Activated CD8-positive, alpha-beta T cell treated with anti-CD3 and anti-CD28 coated beads for 36 hours (primary cell): Measurements from ENCODE around the gene PEX16. TPM values are rescaled to one million over a fixed set of nuclear protein-coding genes. Genes with fewer than 3 reads are reported as not detected.
"Not testable (repeated sequence)": the region's sequence is repeated elsewhere in the genome, so short reads cannot be mapped to it uniquely, and the experiment has no call there.

Experiments used
- ATAC-seq: fragments of 200-7000 bp; cut with Tn5 transposase; one replicate; pipeline ENCODE4 v1.10.0; 2021; ENCODE audit warnings: mild to moderate bottlenecking, moderate library complexity
- CTCF ChIA-PET: fragments of 350-600 bp; sonication (Branson Sonifier 250); formaldehyde crosslinking; loops from one replicate; lab custom pipeline; 2021; ENCODE audit warnings: antibody characterized with exemption; lab: Charles Lee
- POLR2A ChIA-PET: fragments of 350-600 bp; sonication (Branson Sonifier 250); formaldehyde crosslinking; loops from one replicate; lab custom pipeline; 2021; ENCODE audit warnings: antibody characterized with exemption; lab: Charles Lee
- DNase-seq: peaks from one replicate; pipeline ENCODE4 v3.0.0-alpha.2; 2020
- H3K27ac Mint-ChIP-seq: one replicate; pipeline ENCODE4 v1.8.0; 2021; ENCODE audit warnings: mild to moderate bottlenecking, mixed read lengths
- H3K27me3 Mint-ChIP-seq: one replicate; pipeline ENCODE4 v1.8.0; 2021; ENCODE audit warnings: mixed read lengths
- H3K36me3 Mint-ChIP-seq: one replicate; pipeline ENCODE4 v1.8.0; 2021; ENCODE audit warnings: low read depth, mixed read lengths
- H3K4me1 Mint-ChIP-seq: one replicate; pipeline ENCODE4 v1.8.0; 2021; ENCODE audit warnings: low read depth, mixed read lengths
- H3K4me3 Mint-ChIP-seq: one replicate; pipeline ENCODE4 v1.8.0; 2021; ENCODE audit warnings: mild to moderate bottlenecking, moderate library complexity, mixed read lengths
- H3K9me3 Mint-ChIP-seq: one replicate; pipeline ENCODE4 v1.8.0; 2021; ENCODE audit warnings: mixed read lengths
- intact Hi-C: fragments of 100-400 bp; cut with micrococcal nuclease; formaldehyde crosslinking; loops from one replicate; pipeline ENCODE4 v1.10.0; 2022
- total RNA-seq, 2 experiments: library from RNA; stranded (reverse); gene quantifications; one replicate each; pipeline ENCODE4 v1.2.3, GENCODE V29; 2021
- TF ChIP-seq, protein P1 (sequence below): fragments of 200-600 bp; IDR thresholded peaks from one replicate; pipeline ENCODE4 v1.8.0; 2022; ENCODE audit warnings: antibody characterized with exemption, mild to moderate bottlenecking

The PEX16 gene
- total RNA-seq, 2 experiments from 2014 or later = 34.4 to 35.2 TPM

DNA sequence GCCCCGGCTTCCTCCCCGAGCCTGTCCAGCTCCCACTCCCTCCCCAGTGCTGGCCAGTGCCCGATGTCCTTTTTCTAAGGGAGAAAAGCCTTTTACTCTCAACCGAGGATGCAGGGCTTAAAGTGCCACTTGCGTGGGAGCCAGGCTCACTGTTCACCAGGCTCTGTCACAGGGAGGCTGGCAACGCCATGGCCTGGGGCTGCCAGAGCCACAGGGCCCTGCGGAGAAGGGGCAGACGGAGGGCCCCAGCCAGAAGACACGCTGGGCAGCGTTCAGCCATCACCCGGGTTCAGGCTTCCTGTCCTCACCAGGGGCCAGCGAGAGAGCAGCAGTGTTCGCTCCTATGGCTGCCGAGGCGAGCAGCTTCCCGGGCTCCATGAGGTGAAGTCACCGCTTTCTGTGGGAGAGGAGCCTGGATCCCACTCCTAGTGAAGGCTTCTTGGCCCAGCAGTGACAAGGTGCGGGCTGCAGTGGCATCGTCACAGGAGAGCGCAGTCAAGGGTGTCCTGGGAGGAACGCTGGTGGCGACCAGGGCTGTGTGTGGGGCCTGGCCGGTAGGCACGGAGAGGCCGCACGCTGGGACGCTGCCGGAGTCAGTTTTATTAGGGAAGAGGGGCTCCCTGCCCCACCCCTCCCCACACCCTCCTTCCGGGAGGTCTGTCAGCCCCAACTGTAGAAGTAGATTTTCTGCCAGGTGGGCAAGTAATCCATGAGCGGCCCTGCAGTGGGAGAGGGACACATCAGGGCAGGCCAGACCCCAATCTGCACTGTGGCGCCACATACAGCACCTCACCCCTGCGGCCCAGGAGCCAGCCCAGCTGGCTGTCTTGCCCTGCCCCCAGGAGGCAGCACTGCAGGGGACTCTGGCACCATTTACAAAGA lies 7.8 kb downstream of the PEX16 start:
- ChIA-PET POLR2A (no interaction called here), CTCF (no interaction called here)
- no peak overlapping the region for H3K4me3 Mint-ChIP-seq
- H3K27me3 Mint-ChIP-seq = no peaks in the 10 kb centered on the region
- H3K9me3 Mint-ChIP-seq = no peaks in the 10 kb centered on the region
- ATAC-seq = no peak
- TF ChIP-seq, protein P1, sequence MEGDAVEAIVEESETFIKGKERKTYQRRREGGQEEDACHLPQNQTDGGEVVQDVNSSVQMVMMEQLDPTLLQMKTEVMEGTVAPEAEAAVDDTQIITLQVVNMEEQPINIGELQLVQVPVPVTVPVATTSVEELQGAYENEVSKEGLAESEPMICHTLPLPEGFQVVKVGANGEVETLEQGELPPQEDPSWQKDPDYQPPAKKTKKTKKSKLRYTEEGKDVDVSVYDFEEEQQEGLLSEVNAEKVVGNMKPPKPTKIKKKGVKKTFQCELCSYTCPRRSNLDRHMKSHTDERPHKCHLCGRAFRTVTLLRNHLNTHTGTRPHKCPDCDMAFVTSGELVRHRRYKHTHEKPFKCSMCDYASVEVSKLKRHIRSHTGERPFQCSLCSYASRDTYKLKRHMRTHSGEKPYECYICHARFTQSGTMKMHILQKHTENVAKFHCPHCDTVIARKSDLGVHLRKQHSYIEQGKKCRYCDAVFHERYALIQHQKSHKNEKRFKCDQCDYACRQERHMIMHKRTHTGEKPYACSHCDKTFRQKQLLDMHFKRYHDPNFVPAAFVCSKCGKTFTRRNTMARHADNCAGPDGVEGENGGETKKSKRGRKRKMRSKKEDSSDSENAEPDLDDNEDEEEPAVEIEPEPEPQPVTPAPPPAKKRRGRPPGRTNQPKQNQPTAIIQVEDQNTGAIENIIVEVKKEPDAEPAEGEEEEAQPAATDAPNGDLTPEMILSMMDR = no peak
- no peak for DNase-seq
- peaks cover 6% of the 10 kb centered on the region for H3K4me1 Mint-ChIP-seq
- H3K36me3 Mint-ChIP-seq = peaks cover 4% of the 10 kb centered on the region
- no peak overlapping the region for H3K27ac Mint-ChIP-seq
- intact Hi-C loops = no loop called here

DNA sequence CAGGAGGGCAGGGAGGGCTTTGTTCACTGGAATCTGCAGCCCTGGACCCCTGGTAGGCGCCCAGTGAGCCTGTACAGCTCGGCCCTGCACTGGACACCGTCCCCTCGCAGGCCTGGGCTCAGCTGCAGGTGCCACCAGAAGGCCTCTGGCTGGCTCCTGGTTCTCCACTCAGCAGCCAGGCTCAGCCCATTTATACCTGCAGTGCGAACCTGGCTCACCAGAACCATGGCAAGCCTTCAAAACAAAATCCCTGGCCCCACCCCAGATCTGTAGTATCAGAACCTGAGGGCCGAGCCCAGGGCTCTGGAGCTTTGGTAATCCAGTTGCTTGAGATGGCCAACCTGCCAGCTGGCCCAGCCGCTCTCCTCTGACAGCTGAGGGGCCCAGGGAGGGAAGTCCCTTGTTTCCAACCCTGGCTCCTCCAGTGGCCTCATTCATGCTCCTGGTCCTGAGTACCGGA lies 9.7 kb downstream of the PEX16 start:
- ChIA-PET POLR2A (interaction anchor here (1.3 kb wide), 1 partner anchor 10 kb away, joined by 3 read pairs; the partner anchor contains the start of gene PEX16), CTCF (no interaction called here)
- DNase-seq (no peak), ATAC-seq (no peak)
- TF ChIP-seq, protein P1 = no peak
- H3K27me3 Mint-ChIP-seq = no peaks in the 10 kb centered on the region
- no peaks in the 10 kb centered on the region for H3K9me3 Mint-ChIP-seq
- H3K4me1 Mint-ChIP-seq = peaks cover 6% of the 10 kb centered on the region
- H3K36me3 Mint-ChIP-seq = peaks cover 4% of the 10 kb centered on the region
- H3K27ac Mint-ChIP-seq = no peak overlapping the region
- intact Hi-C loops = no loop called here
- H3K4me3 Mint-ChIP-seq = no peak overlapping the region

DNA sequence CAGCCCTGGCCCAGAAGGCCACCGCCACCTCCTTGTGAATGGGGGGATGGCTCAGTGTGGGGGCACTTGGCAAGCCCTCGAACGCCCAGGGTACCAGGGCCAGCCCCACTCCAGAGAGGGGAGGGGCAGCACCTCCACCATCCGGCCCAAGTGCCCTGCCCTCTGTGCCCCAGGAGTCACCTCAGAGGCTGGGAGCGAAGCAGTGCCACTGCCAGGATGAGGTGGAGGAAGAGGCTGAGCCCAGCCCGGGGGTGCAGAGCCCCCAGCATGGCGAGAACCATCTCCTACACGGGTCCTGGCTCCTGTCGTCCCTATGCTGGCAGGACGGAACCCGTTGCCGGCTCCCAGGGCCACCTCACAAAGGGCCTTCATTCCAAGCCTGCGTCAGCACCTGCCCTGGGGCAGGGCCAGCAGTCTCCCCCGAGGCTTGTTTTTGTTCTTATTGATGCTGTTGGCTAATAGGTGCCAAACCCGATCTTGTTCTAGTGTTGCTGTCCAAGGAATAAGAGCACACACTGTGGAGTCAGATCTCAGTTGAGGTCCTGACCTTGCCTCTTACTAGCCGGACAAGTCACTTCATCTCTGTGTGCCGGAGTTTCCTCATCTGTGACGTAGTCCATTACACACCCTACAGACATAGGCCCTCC lies 10.6 kb downstream of the PEX16 start, which contains the start of gene FREY1:
Gene FREY1, minus strand, starts transcription at position 307 of the 647 bp plus-strand sequence. Its CDS starts 26 bp downstream, at position 281.
- intact Hi-C loops = no loop called here
- Mint-ChIP-seq H3K36me3 (peaks cover 4% of the 10 kb centered on the region), H3K4me1 (peaks cover 6% of the 10 kb centered on the region), H3K4me3 (no peak within 1 kb of the TSS), H3K9me3 (no peaks in the 10 kb centered on the region), H3K27ac (no peak within 1 kb of the TSS), H3K27me3 (no peaks in the 10 kb centered on the region)
- DNase-seq (no peak), ATAC-seq (no peak)
- POLR2A ChIA-PET = no interaction called here
- CTCF ChIA-PET = no interaction called here
- TF ChIP-seq, protein P1 = no peak

DNA sequence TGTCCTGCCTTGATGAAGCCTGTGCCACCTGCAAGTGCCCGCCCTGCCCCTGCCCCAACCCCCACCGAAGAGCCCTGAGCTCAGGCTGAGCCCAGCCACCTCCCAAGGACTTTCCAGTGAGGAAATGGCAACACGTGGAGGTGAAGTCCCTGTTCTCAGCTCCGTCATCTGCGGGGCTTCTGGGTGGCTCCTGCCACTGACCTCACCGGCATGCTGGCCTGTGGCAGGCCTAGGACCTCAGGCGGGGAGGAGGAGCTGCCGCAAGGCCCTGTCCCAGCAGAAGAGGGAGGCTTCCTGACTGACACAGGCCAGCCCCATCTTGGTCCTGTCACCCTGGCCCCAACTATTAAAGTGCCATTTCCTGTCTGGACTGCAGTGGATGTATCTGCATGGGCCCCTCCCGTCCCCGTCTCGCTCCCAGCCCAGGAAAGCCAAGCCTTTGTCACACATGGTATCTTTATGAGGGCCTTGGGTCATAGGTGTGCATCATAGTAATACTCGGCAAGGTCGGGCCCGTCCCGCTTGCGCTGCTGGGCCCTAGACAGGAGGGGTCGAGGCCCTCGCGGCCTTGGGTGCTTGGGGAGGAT lies 11.5 kb downstream of the PEX16 start:
- Mint-ChIP-seq H3K27me3 (no peaks in the 10 kb centered on the region), H3K27ac (no peak overlapping the region), H3K4me1 (peaks cover 6% of the 10 kb centered on the region), H3K4me3 (no peak overlapping the region), H3K9me3 (no peaks in the 10 kb centered on the region), H3K36me3 (peaks cover 3% of the 10 kb centered on the region)
- ChIA-PET CTCF (no interaction called here), POLR2A (no interaction called here)
- ATAC-seq (peak; percentile 43), DNase-seq (no peak)
- intact Hi-C loops = no loop called here
- TF ChIP-seq, protein P1 = no peak

DNA sequence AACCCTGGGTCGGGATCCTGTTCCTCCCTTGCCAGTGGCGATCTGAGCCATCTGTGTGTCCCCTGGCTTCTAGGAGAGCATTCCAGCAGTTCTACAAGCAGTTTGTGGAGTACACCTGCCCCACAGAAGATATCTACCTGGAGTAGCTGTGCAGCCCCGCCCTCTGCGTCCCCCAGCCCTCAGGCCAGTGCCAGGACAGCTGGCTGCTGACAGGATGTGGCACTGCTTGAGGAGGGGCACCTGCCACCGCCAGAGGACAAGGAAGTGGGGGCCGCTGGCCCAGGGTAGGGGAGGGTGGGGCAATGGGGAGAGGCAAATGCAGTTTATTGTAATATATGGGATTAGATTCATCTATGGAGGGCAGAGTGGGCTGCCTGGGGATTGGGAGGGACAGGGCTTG lies 12.1 kb downstream of the PEX16 start:
- H3K27me3 Mint-ChIP-seq, H3K9me3 Mint-ChIP-seq, H3K4me3 Mint-ChIP-seq, CTCF ChIA-PET, POLR2A ChIA-PET, H3K4me1 Mint-ChIP-seq, H3K36me3 Mint-ChIP-seq, H3K27ac Mint-ChIP-seq, DNase-seq, ATAC-seq, intact Hi-C loops: not testable (repeated sequence)
